Measurements from ENCODE around the gene TAF3. TPM values are rescaled to one million over a fixed set of nuclear protein-coding genes. Genes with fewer than 3 reads are reported as not detected.

TAF3 gene
- total RNA-seq, 1 donor from 2014 or later = 12.6 TPM

GRCh38 chr10:7944537-7944936 lies 126.2 kb downstream of the TAF3 start:
- TF ChIP-seq CTCF (IDR thresholded peaks at IDR 0.05) = no peak
- H3K27me3 Mint-ChIP-seq = no peaks in the 10 kb centered on the region
- POLR2A ChIA-PET = no interaction called here
- H3K4me1 Mint-ChIP-seq = peaks cover 25% of the 10 kb centered on the region
- DNase-seq (no peak), ATAC-seq (ENCODE audit: low read depth) (no peak)
- CTCF ChIA-PET = no interaction called here
- intact Hi-C loops (cut with micrococcal nuclease) = no loop called here
- H3K36me3 Mint-ChIP-seq (ENCODE audit: low read depth) = peaks cover 28% of the 10 kb centered on the region
- no peak overlapping the region for H3K27ac Mint-ChIP-seq
- no peak overlapping the region for H3K4me3 Mint-ChIP-seq
- H3K9me3 Mint-ChIP-seq = peaks cover 4% of the 10 kb centered on the region

GRCh38 chr10:7945034-7945433 lies 126.7 kb downstream of the TAF3 start:
- H3K27ac Mint-ChIP-seq = no peak overlapping the region
- peaks cover 28% of the 10 kb centered on the region for H3K36me3 Mint-ChIP-seq (ENCODE audit: low read depth)
- no peaks in the 10 kb centered on the region for H3K9me3 Mint-ChIP-seq
- peaks cover 30% of the 10 kb centered on the region for H3K4me1 Mint-ChIP-seq
- DNase-seq (no peak), ATAC-seq (ENCODE audit: low read depth) (no peak)
- TF ChIP-seq CTCF (IDR thresholded peaks at IDR 0.05) = no peak
- intact Hi-C loops (cut with micrococcal nuclease) = no loop called here
- CTCF ChIA-PET = no interaction called here
- POLR2A ChIA-PET = no interaction called here
- no peaks in the 10 kb centered on the region for H3K27me3 Mint-ChIP-seq
- no peak overlapping the region for H3K4me3 Mint-ChIP-seq

GRCh38 chr10:7945469-7946187 lies 127.3 kb downstream of the TAF3 start:
- intact Hi-C loops (cut with micrococcal nuclease) = no loop called here
- ChIA-PET CTCF (no interaction called here), POLR2A (no interaction called here)
- ATAC-seq (ENCODE audit: low read depth) (no peak), DNase-seq (no peak)
- peaks cover 28% of the 10 kb centered on the region for H3K36me3 Mint-ChIP-seq (ENCODE audit: low read depth)
- no peak overlapping the region for H3K4me3 Mint-ChIP-seq
- H3K4me1 Mint-ChIP-seq = peaks cover 35% of the 10 kb centered on the region
- no peak for TF ChIP-seq CTCF (IDR thresholded peaks at IDR 0.05)
- H3K9me3 Mint-ChIP-seq = no peaks in the 10 kb centered on the region
- H3K27ac Mint-ChIP-seq = no peak overlapping the region
- no peaks in the 10 kb centered on the region for H3K27me3 Mint-ChIP-seq

- Mint-ChIP-seq H3K4me1 (peaks cover 40% of the 10 kb centered on the region), H3K9me3 (no peaks in the 10 kb centered on the region), H3K36me3 (ENCODE audit: low read depth) (peaks cover 14% of the 10 kb centered on the region), H3K4me3 (no peak overlapping the region), H3K27me3 (no peaks in the 10 kb centered on the region), H3K27ac (no peak overlapping the region)
- intact Hi-C loops (cut with micrococcal nuclease) = no loop called here
- ChIA-PET CTCF (no interaction called here), POLR2A (no interaction called here)
- ATAC-seq (ENCODE audit: low read depth) = no peak
- no peak for DNase-seq
- no peak for TF ChIP-seq CTCF (IDR thresholded peaks at IDR 0.05)
Measured at GRCh38 chr10:7948371-7949000, 130.2 kb downstream of the TAF3 start.

DNA sequence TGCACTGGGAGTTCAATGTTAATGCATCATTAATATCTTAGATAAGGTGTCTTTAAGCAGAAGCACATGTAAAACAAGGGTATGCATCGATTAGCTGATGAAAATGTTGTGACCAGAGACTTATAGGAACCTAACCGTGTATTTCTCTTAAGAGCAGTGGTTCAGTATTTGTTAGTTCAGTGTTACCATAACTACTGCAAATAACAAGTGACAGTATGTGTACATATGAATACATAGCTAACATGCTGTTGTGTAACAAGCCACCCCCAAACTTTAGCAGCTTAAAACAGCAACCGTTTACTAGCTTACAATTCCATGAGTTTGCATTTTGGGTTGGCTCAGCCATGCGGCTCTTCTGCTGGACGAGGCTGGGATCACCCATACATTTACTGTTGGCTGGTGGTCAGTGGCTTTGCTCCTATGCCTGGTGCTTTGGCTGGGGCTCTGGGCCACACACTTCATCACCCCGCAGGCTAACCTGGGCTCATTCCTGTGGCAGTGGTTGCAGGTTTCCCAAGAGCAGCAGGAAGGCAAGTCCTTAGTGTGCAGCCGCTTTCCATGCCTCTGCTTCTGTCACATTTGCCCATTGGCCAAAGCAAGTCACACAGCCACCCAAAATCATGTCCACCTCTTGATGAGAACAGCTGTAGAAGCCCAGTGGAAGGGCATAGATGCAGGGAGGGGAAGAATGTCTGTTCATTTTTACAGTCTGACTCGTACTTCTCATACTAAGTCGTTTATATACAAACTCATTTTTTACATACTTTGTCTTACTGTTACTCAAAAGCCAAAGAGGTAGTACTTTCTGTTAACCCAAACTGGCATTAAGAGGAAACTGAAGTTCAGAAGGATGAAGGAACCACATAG lies 132.9 kb downstream of the TAF3 start:
- intact Hi-C loops (cut with micrococcal nuclease) = no loop called here
- H3K9me3 Mint-ChIP-seq = no peaks in the 10 kb centered on the region
- H3K4me1 Mint-ChIP-seq = peaks cover 31% of the 10 kb centered on the region
- ATAC-seq (ENCODE audit: low read depth) (no peak), DNase-seq (no peak)
- peaks cover 6% of the 10 kb centered on the region for H3K36me3 Mint-ChIP-seq (ENCODE audit: low read depth)
- no peak overlapping the region for H3K27ac Mint-ChIP-seq
- H3K4me3 Mint-ChIP-seq = no peak overlapping the region
- no peaks in the 10 kb centered on the region for H3K27me3 Mint-ChIP-seq
- CTCF ChIA-PET = no interaction called here
- TF ChIP-seq CTCF (IDR thresholded peaks at IDR 0.05) = no peak
- POLR2A ChIA-PET = no interaction called here

All from activated B cell treated with CpG ODN at 0.5 μM for 24 hours (primary cell).